OCI-M2 (cell line): Measurements from ENCODE around the gene FAM167B.

Experiments used
- DNase-seq: peaks from one replicate; lab custom pipeline; 2025; ENCODE audit not compliant: unreplicated experiment; lab: John Stamatoyannopoulos, UW

FAM167B gene

DNA sequence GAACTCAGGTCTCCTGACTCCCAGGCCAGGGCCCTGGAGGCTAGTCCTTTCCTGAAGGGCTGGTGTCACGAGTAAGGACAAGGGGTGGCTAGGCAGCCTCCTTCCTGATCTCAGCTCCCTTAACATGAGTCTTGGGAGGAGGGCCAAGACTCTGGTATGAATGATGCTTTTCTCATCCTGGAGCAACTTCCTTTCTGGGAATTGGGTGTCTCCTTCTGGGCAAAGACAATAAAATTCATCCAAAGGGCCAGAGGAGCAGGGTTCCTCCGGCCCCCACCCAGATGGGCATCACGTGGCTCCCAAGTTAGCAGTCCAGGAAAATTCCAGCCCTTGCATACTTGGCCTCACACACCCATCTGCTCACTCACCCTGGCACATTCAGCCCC is at the start of gene FAM167B:
Gene FAM167B (plus strand): TSS at position 335 of the 386 bp plus-strand sequence. CDS start 200 bp downstream, outside the sequence.
- DNase-seq: no peak

DNA sequence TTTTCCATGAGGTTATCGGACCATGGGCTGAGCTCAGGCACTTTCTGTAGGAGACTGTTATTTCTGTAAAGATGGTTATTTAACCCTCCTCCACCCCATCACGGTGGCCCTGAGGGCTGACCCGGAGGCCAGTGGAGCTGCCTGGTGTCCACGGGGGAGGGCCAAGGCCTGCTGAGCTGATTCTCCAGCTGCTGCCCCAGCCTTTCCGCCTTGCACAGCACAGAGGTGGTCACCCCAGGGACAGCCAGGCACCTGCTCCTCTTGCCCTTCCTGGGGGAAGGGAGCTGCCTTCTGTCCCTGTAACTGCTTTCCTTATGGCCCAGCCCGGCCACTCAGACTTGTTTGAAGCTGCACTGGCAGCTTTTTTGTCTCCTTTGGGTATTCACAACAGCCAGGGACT is 49.2 kb upstream of the FAM167B start:
- no peak for DNase-seq

DNA sequence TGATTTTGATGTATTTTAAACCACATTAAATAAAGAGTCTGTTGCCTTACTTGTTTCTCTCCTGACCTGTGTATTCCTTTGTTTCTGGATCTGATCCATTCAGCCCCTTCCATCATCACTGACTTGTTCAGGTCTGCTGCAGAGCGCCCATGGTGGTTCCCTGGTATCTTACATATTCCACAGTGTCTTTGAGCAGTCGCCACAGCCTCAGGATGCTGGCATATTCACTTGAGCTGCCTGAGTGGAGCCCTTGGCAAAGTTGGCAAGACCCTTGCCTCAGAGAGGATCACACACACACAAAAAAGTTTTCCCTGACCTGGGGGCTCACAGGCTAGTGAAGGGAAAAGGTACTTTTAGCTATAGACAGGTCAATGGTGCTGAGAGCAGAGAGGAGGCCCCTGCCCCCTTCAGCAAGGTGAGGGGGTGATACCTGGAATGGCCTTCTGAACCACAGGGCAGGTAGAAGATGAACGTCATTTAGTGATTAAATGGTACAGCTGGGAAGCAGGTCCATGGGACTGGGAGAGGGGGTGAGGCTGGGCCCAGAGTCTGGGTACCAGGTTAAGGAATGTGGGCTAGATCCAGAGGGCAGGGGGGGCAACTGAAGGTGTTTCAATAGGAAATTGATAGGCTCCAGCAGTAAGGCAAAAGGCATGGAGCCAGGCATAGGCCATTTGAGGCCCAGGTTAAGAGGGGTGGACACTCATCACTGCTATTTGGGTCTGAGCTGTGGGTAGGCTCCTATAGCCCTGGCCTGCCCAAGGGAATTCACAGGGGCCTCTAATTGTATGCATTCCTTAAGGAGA is 48.6 kb upstream of the FAM167B start:
- DNase-seq: no peak

DNA sequence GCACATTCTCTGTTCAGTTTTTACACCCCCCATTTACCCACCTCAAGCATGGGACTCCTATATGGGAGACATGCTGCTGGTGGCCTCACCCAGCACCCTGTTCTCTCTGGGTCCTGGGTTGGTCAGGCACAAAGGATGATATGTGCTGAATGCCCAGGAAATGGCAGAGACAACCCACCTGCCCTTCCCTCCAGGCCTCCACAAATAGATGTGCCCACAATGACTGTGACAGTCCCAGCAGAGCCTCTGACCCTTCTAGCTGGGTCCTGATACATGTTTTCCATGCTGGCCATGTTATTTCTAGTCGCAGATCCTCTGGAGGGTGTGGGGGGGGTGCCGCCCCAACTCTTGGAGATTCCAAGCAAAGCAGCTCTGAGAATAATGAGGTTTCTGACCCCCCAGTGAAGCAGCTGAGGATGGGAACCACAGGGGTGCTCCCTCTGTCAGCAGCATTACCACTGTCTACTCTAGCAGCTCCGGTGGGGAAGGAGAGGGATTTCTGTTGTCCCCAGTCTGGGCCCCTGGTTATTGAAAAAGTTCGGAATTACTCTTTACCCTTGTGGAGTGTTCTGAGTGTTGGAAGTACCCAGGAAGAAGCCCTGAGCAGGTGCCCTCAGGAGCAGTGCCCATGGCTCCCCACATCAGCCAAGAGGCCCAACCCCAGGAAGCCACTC is 47.8 kb upstream of the FAM167B start:
- no peak for DNase-seq

DNA sequence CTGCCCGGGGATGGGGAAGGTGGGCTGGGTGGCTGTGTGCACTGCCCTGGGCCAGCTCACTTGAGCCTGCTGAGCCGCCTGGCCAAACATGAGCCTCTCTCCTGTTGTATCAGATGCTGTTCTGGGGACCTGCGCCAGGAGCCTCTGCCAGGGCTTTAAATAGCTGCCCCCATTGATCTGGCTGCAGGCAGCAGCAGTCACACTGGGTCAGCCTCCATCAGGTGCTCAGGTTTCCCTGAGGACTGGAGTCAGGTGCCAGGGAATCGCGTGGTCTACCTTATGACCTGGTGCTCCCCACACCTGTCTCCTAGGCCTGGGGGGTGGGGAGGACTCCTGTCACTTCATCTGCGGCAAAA is 47.3 kb upstream of the FAM167B start:
- no peak for DNase-seq

DNA sequence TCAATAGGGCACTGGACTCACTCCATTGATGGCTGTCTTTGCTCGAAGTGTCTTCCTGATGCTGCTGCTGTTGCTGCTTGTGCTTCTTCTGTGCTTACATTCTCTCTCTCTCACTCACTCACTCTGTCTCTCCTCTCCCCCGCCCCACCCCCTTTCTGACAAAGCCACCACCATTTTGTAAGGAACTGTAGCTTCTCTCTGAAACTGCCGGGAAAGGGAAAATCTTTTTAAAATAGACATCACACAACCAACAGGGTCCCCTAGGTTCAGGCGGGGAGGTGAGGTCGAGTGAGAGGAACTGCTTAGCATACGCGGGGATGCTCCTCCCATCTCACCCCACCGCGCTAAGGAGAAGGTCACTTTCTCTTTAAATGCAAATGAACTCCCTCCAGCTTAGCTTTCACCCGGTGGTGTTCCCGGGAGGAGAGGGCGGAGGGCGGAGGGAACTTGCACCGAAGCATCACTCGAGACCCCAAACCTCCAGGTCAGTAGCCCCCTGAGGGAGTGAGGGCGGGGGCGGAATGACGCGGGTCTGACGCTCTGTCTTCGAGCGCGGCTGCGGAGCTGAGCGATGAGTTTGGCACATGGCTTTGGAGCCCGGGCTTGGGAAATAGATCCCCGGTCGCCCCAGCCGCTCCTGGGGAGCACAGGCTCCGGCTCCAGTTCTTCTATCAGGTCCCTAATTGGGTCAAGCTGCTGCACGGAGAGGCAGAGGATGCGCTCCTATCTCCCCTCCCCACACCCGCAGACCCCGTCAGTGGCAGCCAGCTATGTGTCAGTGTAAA is 46.6 kb upstream of the FAM167B start, which contains the start of gene CCDC28B:
Gene CCDC28B (plus strand): TSS at position 370 of the 785 bp plus-strand sequence. CDS start 1,341 bp downstream, outside the sequence.
- peak; percentile 28 for DNase-seq

DNA sequence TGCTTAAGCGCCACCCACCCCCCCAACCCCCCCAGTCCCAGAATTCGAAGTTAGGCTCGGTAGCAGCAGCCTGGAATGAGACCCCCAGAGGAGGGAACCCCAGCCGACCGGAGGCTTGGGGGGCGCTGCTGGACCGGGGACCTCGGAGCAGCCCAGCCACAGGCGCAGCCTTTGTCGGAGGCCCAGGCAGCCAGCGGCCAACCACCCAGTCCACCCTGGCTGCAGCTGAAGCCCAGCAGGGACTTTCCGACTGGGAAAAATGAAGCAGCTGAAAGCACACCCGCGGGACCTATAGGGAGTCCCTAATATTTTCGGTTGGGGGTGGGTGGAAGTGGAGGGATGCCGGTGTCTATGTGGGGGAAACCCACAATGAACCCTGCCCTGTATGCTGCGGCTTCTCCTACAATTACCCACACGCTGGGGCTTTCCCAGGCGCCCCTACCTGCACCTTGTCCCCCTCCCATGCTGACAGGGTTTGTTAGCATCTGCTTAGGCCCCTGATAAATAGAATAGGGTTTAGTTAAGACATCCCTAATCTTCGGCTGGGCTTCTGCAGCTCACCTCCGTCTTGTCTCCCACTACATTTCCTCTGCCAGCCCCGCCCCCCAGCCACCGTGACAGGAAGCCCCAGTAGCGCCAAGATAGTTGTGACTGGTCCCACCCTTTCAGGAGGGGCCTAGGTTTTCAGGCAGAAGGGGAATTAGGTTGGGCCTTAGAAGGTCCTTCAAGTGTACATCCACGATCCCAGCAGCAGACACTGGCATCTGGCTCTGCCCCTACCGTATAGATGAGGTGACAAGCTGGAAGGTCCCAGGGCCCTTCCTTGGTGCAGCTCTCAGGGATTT is 45.8 kb upstream of the FAM167B start:
- no peak for DNase-seq

DNA sequence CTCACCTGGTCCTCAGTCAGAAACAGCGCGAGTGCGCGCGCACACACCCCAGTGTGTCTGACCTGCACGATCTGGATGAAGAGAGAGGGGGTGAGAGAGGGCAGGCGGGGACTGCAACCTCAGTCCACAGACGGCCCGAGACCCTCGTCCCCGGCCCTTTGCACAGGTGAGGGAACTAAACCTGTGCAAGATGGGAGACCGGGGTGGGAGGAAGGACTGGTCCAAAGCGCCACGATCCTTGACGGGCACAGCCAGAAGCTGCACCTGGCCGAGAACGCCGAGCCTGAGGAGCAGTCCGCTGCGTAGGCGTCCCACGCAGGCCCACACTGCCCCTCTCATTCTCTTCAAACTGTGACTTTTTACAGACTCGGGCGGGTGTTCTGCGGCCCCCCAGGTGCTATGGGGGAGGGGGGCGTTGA is 42.1 kb upstream of the FAM167B start:
- no peak for DNase-seq

DNA sequence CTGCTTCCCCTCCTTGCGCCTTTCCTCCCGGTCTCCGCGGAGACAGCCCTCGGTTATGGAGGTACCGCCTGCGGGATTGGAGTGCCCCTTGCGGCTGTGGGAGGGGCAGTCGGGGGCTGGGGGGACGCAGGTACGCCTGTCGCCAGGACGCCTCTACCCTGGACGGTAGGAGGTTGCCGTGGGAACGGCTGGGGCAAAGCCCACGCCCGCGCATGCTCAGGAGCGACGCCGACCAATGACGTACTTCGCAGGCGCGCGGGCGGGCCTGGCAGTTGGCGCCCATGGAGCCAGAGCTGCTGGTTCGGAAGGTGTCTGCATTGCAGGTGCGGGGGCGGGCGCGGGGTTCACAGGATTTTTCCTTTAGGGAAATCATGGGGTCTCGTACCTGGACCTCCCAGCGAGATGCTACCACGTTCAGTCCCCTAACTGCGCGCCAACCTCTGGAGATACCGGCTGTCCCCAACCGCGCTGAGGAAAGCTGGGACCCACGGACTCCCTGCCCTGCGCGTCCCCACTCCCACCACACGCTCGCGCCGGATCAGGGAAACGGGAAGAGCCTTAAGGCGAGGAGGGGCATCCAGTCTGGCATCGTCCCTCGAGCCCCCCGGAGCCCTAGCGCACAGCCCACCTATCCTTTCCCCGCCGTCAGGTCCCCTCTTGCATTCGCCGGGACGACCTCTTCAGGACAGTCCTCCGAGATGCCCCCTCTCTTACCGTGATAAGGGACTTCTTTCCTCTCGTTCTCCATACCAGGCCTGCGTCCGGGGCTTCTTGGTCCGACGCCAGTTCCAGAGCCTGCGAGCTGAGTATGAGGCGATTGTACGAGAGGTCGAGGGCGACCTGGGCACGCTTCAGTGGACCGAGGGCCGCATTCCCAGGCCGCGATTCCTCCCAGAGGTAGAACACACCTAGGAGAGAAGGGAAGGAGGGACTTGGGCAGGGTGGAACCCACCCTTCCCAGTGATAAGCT is 41.3 kb upstream of the FAM167B start, which contains the start of gene IQCC:
Gene IQCC (plus strand): TSS at position 271 of the 970 bp plus-strand sequence. CDS start 11 bp downstream, at position 282.
- no peak for DNase-seq

DNA sequence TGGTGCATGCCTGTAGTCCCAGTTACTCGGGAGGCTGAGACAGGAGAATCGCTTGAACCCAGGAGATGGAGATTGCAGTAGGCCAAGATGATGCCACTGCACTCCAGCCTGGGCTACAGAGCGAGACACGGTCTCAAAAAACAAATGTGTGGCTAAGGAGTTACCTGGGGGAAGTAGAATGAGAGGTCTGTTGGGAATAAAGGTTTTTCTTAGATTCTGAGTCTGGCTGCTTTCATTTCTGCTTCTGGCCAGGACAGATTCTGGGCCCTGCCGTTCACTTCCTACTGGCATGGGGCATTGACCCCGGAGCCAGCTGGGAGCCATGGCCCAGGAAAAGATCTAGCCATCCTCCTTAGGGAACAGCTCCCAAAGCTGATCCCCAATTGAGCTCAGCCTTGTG is 38.6 kb upstream of the FAM167B start:
- no peak for DNase-seq

DNA sequence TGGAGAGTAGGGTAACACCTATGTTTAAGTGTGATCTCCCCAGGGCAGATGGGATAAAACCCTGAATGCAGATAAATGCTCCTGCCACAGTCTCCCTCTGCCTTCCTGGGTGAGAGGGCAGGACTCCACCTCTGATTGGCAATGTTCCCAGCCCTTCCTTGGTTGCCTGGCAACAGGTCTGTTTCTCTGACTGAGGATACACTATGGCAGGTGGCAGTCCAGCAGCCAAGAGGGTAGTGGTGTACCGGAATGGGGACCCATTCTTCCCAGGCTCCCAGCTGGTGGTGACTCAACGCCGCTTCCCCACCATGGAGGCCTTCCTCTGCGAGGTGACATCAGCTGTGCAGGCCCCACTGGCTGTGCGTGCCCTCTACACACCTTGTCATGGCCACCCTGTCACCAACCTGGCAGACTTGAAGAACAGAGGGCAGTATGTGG is 38.1 kb upstream of the FAM167B start, which contains the start of gene DCDC2B:
Gene DCDC2B (plus strand): TSS at position 199 of the 438 bp plus-strand sequence. CDS start 5 bp downstream, at position 204.
- no peak for DNase-seq

DNA sequence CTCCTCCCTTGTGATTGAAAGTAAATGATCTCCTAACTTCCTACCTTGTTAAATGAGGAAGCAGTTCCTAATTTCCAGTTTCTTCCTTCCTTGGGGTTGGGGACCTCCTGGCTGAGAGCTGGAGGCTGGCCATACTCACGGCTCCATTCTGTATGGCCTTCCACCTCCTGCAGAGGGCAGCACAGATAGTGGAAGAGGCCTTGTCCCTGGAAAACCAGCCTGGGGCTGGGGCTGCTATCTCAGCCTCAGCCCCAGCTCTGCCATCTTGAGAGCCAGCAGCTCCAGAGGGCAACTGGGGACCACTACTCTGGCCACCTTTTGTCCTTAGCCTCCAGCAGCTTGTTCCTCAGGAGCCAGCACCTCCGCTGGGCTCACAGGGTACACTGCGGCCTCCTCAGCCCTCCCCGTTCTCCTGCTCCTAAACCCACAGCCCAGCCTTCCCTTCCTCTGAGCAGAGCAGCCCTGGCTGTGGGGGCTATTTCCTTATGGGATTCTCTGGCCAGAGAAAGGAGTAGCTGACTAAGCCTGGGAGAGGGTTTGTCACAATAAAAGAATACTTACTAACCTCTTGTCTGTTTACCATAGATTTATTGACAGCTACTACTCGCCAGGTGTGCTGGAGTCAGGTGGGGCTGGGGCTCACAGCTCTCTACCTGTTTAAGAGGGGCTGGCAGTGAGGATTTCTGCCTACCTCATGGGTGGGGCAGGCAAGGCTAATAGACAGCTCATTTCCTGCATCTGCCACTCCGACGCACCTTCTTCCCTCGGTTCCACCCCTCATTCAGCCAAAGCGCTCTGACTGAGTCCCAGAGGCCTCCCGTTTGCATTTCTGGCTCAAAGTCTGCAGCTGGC is 31.2 kb upstream of the FAM167B start:
- no peak for DNase-seq

DNA sequence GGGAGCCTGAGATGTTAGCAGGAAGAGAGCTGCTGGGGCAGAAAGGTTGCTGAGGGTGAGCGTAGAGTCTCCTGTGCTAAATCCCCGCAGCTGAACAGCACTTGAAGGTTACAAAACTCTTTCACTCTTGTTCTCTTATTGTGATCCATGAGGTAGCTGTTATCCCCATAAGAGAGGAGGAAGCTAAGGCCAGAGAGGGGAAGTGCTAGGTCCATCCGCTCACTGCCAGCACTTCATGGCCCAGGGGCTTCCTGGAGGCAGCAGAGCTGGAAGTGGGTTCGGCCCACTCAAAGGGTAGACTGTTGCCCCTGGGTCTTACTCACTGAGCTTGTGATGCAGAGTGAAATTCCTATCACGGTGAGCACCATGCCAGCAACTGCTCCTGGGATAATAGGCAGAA is 30.5 kb upstream of the FAM167B start:
- DNase-seq: no peak

DNA sequence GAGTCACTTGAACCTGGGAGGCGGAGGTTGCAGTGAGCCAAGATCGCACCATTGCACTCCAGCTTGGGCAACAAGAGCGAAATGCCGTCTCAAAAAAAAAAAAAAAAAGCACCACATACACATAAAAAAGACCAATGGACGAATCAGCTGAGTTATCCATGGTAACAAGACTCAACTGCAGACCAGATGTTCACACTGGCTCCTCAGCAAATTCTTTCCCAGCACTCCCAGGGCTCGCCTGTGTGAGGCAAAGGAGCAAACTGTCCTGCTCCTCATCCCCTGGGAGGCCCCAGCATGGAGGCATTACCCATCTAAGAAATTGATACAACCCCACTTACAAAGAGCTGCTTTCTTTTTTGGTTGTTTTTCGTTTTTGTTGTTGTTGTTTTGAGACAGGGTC is 28.0 kb upstream of the FAM167B start:
- no peak for DNase-seq

DNA sequence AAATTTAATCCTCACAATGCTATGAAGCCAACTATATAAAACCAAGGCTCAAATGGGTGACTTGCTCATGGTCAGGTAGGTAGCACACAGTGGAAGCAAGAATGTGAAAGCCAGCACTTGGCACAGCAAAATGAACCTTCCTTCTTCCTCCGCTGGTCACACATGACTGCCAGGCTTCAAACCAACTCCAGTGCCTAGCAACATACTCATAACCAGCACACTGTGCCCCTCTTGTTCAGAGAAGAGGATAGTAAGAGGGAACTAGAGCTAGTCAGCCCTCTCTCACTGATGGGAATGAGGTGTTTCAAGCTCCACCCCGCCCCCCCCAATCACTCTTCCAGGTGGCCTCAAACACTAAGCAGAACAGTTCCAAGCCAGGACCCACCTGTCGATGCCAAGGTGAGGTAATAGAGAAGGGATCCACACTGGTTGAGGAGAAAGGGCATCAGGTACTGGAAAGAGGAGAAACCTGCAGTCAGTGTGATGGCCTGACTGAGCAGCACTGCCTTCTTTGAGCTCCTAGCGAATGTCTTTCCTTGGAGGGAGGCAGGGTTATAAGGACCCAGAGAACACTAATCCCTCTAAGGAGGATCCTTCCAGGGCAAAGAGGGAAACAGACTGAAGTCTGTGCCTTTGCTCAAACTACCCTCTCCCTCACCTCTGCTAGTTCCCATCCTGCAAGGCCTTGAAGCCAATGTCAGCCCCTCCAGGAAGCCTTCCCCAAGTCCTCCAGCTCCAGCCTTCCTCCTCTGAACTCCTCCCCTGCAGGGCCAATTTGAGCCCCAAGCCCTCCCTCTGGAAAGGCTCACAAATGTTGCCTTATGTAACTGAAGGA is 26.1 kb upstream of the FAM167B start:
- DNase-seq: no peak

DNA sequence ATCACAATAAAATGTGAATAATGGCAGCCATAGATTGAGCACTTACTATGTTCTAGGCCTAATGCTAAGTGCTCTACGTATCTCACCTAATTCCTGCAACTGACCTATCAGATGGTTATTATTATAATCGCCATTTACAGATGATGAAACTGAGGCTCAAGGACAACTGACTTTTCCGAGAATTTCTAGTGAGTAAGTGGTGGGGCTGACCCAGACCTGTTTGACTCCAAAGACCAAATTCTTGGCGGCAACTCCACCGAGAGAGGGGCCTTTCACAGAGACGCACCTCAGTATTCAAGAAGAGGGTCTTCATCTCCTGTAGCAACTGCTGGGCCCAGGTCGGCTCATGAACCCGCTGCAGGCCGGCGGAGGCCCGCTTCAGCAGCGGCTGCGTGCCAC is 25.4 kb upstream of the FAM167B start:
- no peak for DNase-seq

DNA sequence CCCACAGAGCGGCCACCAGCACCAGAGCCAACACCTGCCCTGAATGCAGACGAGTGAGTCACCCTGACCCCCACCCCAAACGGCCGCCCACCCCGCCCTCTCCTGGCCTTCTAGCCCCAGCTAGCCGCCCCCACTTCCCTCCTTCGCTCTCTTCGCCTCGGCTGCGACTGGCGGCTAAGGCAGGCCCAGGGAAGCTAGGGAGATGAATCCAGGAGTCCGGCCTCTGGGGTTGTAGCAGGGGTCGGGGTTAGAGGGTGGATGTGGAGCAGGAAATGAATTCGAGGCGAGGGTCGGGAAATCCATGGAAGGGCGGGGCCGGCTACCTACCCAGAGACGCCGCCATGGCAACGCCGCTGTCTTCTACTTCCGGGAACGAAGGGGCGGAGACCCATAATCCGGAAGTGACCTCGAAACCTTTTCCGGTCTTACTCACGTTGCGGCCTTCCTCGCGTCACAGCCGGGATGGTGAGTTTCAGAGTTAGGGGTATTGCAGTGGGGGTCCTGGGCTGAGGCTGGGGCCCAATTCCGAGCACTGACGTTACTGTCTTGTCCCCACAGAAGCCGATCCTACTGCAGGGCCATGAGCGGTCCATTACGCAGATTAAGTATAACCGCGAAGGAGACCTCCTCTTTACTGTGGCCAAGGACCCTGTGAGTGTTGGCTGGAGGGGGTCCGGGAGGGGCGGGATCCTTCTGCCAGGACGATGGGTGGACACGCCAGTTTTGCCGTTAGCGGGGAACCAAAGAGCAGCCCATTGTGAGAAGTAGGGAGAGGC is 24.9 kb upstream of the FAM167B start, which contains the start of the genes EIF3I and TMEM234:
Gene EIF3I (plus strand): TSS at position 428 of the 776 bp plus-strand sequence. CDS start 35 bp downstream, at position 463.
Gene TMEM234 (minus strand): TSS at position 374 of the 776 bp plus-strand sequence. CDS start 31 bp downstream, at position 343.
- DNase-seq: peak; percentile 53
